Ascending aorta (tissue), 2 donors: ENCODE data around the gene RIC1. TPM values are rescaled to one million over a fixed set of nuclear protein-coding genes. Genes with fewer than 3 reads are reported as not detected.

ENCODE experiments used
- DNase-seq, 2 donors: peaks; one replicate each; pipeline ENCODE4 v3.0.0-alpha.2; 2019; ENCODE audit warnings: low spot score in 2 of 2
- H3K27ac ChIP-seq, 2 donors: fragments of 200-600 bp; sonication (generic); one replicate each; pipeline ENCODE4 v1.5.1; 2016 to 2017; ENCODE audit warnings: mild to moderate bottlenecking in 1 of 2
- H3K27me3 ChIP-seq: fragments of 200-600 bp; sonication (generic); one replicate; pipeline ENCODE4 v1.5.1; 2017
- H3K36me3 ChIP-seq, 2 donors: fragments of 200-600 bp; sonication (generic); one replicate each; pipeline ENCODE4 v1.5.1; 2016
- H3K4me1 ChIP-seq, 2 donors: fragments of 200-600 bp; sonication (generic); one replicate each; pipeline ENCODE4 v1.5.1; 2016 to 2017; ENCODE audit warnings: mild to moderate bottlenecking in 1 of 2
- H3K4me3 ChIP-seq, 2 donors: fragments of 200-600 bp; sonication (generic); one replicate each; pipeline ENCODE4 v1.5.1; 2016 to 2017; ENCODE audit warnings: mild to moderate bottlenecking in 1 of 2
- H3K9me3 ChIP-seq, 2 donors: fragments of 200-600 bp; sonication (generic); one replicate each; pipeline ENCODE4 v1.5.1; 2016
- CTCF ChIP-seq, 3 experiments: fragments of 200-600 bp in 2 of 3; fragments of 450-650 bp in 1 of 3; sonication (generic) in 2 of 3; IDR thresholded peaks; one replicate each; pipeline ENCODE4 v1.5.1; 2016 to 2019; ENCODE audit warnings: antibody characterized with exemption in 3 of 3, mild to moderate bottlenecking in 1 of 3, moderate library complexity in 1 of 3
- intact Hi-C: fragments of 100-400 bp; cut with DNase I; formaldehyde crosslinking; loops from one replicate; pipeline ENCODE4 v1.15.1; 2023
- total RNA-seq: library from RNA; depleted of rRNA; stranded (reverse); fragments of >200 nt; gene quantifications from one replicate; pipeline ENCODE4 v1.1.0, GENCODE V29; 2016

The RIC1 gene
- total RNA-seq, 1 donor from 2014 or later, result 46.7 TPM

GRCh38 chr9:5635390-5635789 lies 6.5 kb downstream of the RIC1 start:
- intact Hi-C loops, result loop anchor here (10.0 kb wide), 1 partner anchor 109 kb away; no protein-coding TSS in a partner anchor
- Histone ChIP-seq H3K27me3 (no peaks in the 10 kb centered on the region), H3K4me3 (no peak overlapping the region), H3K4me1 (peaks cover 0 to 11% of the 10 kb centered on the region in 2 donors), H3K36me3 (peaks cover 0 to 2% of the 10 kb centered on the region in 2 donors), H3K27ac (no peak overlapping the region), H3K9me3 (peaks cover 11 to 34% of the 10 kb centered on the region in 2 donors)
- no peak for DNase-seq
- no peak for TF ChIP-seq CTCF (IDR thresholded peaks at IDR 0.05)

- no peak for TF ChIP-seq CTCF (IDR thresholded peaks at IDR 0.05)
- no peak overlapping the region for H3K27ac ChIP-seq
- peaks cover 0 to 2% of the 10 kb centered on the region in 2 donors for H3K36me3 ChIP-seq
- no peak for DNase-seq
- H3K4me3 ChIP-seq, result no peak overlapping the region
- intact Hi-C loops, result loop anchor here (10.0 kb wide), 1 partner anchor 105 kb away; no protein-coding TSS in a partner anchor
- H3K27me3 ChIP-seq, result no peaks in the 10 kb centered on the region
- peaks cover 11 to 38% of the 10 kb centered on the region in 2 donors for H3K9me3 ChIP-seq
- H3K4me1 ChIP-seq, result no peaks in the 10 kb centered on the region
These were observed 10.9 kb downstream of the RIC1 start for GRCh38 chr9:5639816-5640215.

GRCh38 chr9:5642170-5642569 lies 13.3 kb downstream of the RIC1 start:
- no peak overlapping the region for H3K27ac ChIP-seq
- H3K9me3 ChIP-seq, result peaks cover 5 to 25% of the 10 kb centered on the region in 2 donors
- TF ChIP-seq CTCF (IDR thresholded peaks at IDR 0.05), result no peak
- intact Hi-C loops, result no loop called here
- H3K27me3 ChIP-seq, result no peaks in the 10 kb centered on the region
- no peak for DNase-seq
- H3K4me1 ChIP-seq, result no peaks in the 10 kb centered on the region
- no peak overlapping the region for H3K4me3 ChIP-seq
- no peaks in the 10 kb centered on the region for H3K36me3 ChIP-seq

GRCh38 chr9:5643005-5643624 lies 14.2 kb downstream of the RIC1 start:
- H3K27ac ChIP-seq, result no peak overlapping the region
- H3K4me1 ChIP-seq, result no peaks in the 10 kb centered on the region
- intact Hi-C loops, result no loop called here
- no peaks in the 10 kb centered on the region for H3K27me3 ChIP-seq
- TF ChIP-seq CTCF (IDR thresholded peaks at IDR 0.05), result no peak
- H3K9me3 ChIP-seq, result peaks cover 4 to 24% of the 10 kb centered on the region in 2 donors
- H3K4me3 ChIP-seq, result no peak overlapping the region
- H3K36me3 ChIP-seq, result no peaks in the 10 kb centered on the region
- no peak for DNase-seq

GRCh38 chr9:5644501-5644900 lies 15.6 kb downstream of the RIC1 start:
- Histone ChIP-seq H3K4me3 (no peak overlapping the region), H3K9me3 (peaks cover 4 to 26% of the 10 kb centered on the region in 2 donors), H3K36me3 (no peaks in the 10 kb centered on the region), H3K4me1 (no peaks in the 10 kb centered on the region), H3K27ac (no peak overlapping the region), H3K27me3 (no peaks in the 10 kb centered on the region)
- intact Hi-C loops, result no loop called here
- DNase-seq, result no peak
- TF ChIP-seq CTCF (IDR thresholded peaks at IDR 0.05), result no peak
